Liver (tissue), 9 donors: Measurements from ENCODE around the gene GUCA2A. TPM values are rescaled to one million over a fixed set of nuclear protein-coding genes. Genes with fewer than 3 reads are reported as not detected.

Source experiments
- DNase-seq: peaks from one replicate; pipeline ENCODE4 v3.0.0-alpha.2; 2017; ENCODE audit warnings: low spot score
- H3K27ac ChIP-seq, 2 donors: one replicate each; pipeline ENCODE4 v1.7.0; 2013; ENCODE audit warnings: inconsistent platforms in 2 of 2, low read length in 2 of 2, control low read depth in 1 of 2, low read depth in 1 of 2, mild to moderate bottlenecking in 1 of 2
- H3K27me3 ChIP-seq, 4 donors: one replicate each; pipeline versions ENCODE4 v1.6.1 to v1.7.0; 2013; ENCODE audit warnings: low read length in 3 of 4, inconsistent platforms in 1 of 4, mild to moderate bottlenecking in 1 of 4, moderate library complexity in 1 of 4; ENCODE audit not compliant: control insufficient read depth in 4 of 4, insufficient read depth in 4 of 4
- H3K36me3 ChIP-seq, 4 donors: one replicate each; pipeline versions ENCODE4 v1.6.1 to v1.7.0; 2013; ENCODE audit warnings: low read length in 3 of 4, mild to moderate bottlenecking in 3 of 4, low read depth in 1 of 4, moderate library complexity in 1 of 4; ENCODE audit not compliant: control insufficient read depth in 4 of 4, insufficient read depth in 3 of 4
- H3K4me1 ChIP-seq, 4 donors: one replicate each; pipeline versions ENCODE4 v1.6.1 to v1.7.0; 2013; ENCODE audit warnings: low read length in 3 of 4, mild to moderate bottlenecking in 3 of 4, moderate library complexity in 1 of 4; ENCODE audit not compliant: control insufficient read depth in 4 of 4, insufficient read depth in 4 of 4
- H3K4me3 ChIP-seq, 3 donors: one replicate each; pipeline versions ENCODE4 v1.6.1 to v1.7.0; 2013; ENCODE audit warnings: low read length in 3 of 3, control low read depth in 1 of 3, low read depth in 1 of 3, mild to moderate bottlenecking in 1 of 3
- H3K9ac ChIP-seq, 2 donors: one replicate each; pipeline ENCODE4 v1.7.0; 2013; ENCODE audit warnings: low read length in 2 of 2, mild to moderate bottlenecking in 2 of 2, moderate library complexity in 2 of 2, control low read depth in 1 of 2, low read depth in 1 of 2
- H3K9me3 ChIP-seq, 4 donors: one replicate each; pipeline versions ENCODE4 v1.6.1 to v1.7.0; 2013; ENCODE audit warnings: low read length in 3 of 4; ENCODE audit not compliant: control insufficient read depth in 4 of 4
- ATF3 ChIP-seq: IDR thresholded peaks from 2 replicates; pipeline ENCODE4 v1.6.1; 2016; ENCODE audit warnings: antibody characterized with exemption
- CTCF ChIP-seq: fragments of 150-350 bp; IDR thresholded peaks from 2 replicates; pipeline ENCODE4 v1.5.1; 2017; ENCODE audit warnings: improper control_type of control experiment, low read depth, low read length; ENCODE audit not compliant: missing input control
- EGR1 ChIP-seq, 2 donors: IDR thresholded peaks; 2 replicates each; pipeline ENCODE4 v1.6.1; 2016 to 2018; ENCODE audit warnings: antibody characterized with exemption in 2 of 2, low read depth in 2 of 2
- FOXA1 ChIP-seq: IDR thresholded peaks from 2 replicates; pipeline ENCODE4 v1.6.1; 2016; ENCODE audit warnings: antibody characterized with exemption
- FOXA2 ChIP-seq: IDR thresholded peaks from 2 replicates; pipeline ENCODE4 v1.6.1; 2016; ENCODE audit warnings: antibody characterized with exemption
- GABPA ChIP-seq, 2 donors: IDR thresholded peaks in 1 of 2; conservative IDR thresholded peaks in 1 of 2; 2 replicates each; pipeline ENCODE4 v1.6.1; 2016; ENCODE audit warnings: antibody characterized with exemption in 2 of 2, mild to moderate bottlenecking in 1 of 2, moderate library complexity in 1 of 2
- HNF4A ChIP-seq, 2 donors: conservative IDR thresholded peaks; 2 replicates each; pipeline ENCODE4 v1.6.1; 2016; ENCODE audit warnings: antibody characterized with exemption in 2 of 2, mild to moderate bottlenecking in 2 of 2
- HNF4G ChIP-seq: IDR thresholded peaks from 2 replicates; pipeline ENCODE4 v1.6.1; 2016; ENCODE audit warnings: antibody characterized with exemption
- JUND ChIP-seq, 2 donors: IDR thresholded peaks; 2 replicates each; pipeline ENCODE4 v1.6.1; 2016; ENCODE audit warnings: antibody characterized with exemption in 2 of 2
- MAX ChIP-seq: IDR thresholded peaks from 2 replicates; pipeline ENCODE4 v1.6.1; 2016; ENCODE audit warnings: antibody characterized with exemption
- NR2F2 ChIP-seq: IDR thresholded peaks from 2 replicates; pipeline ENCODE4 v1.6.1; 2016; ENCODE audit warnings: antibody characterized with exemption
- RAD21 ChIP-seq, 2 donors: IDR thresholded peaks; 2 replicates each; pipeline ENCODE4 v1.6.1; 2016; ENCODE audit warnings: antibody characterized with exemption in 2 of 2, mild to moderate bottlenecking in 2 of 2
- REST ChIP-seq: IDR thresholded peaks from 2 replicates; pipeline ENCODE4 v1.6.1; 2016; ENCODE audit warnings: antibody characterized with exemption, mild to moderate bottlenecking
- RXRA ChIP-seq, 2 donors: IDR thresholded peaks; 2 replicates each; pipeline ENCODE4 v1.6.1; 2017 to 2018; ENCODE audit warnings: antibody characterized with exemption in 2 of 2, mild to moderate bottlenecking in 1 of 2
- SP1 ChIP-seq: IDR thresholded peaks from 2 replicates; pipeline ENCODE4 v1.6.1; 2018; ENCODE audit warnings: antibody characterized with exemption, mild to moderate bottlenecking
- TAF1 ChIP-seq: conservative IDR thresholded peaks from 2 replicates; pipeline ENCODE4 v1.6.1; 2016; ENCODE audit warnings: antibody characterized with exemption, mild to moderate bottlenecking
- YY1 ChIP-seq: IDR thresholded peaks from 2 replicates; pipeline ENCODE4 v1.6.1; 2016; ENCODE audit warnings: antibody characterized with exemption, mild to moderate bottlenecking
- ZBTB33 ChIP-seq: IDR thresholded peaks from 2 replicates; pipeline ENCODE4 v1.6.1; 2016; ENCODE audit warnings: antibody characterized with exemption
- WGBS: extraction: QIAGEN DNeasy Blood & Tissue Kit; methylation state at CpG from one replicate; pipeline ENCODE4 v1.1.7; 2013; 5-methylcytosine and 5-hydroxymethylcytosine counted together
- polyA plus RNA-seq, 2 donors: library from polyadenylated mRNA; stranded (reverse) in 1 of 2; unstranded in 1 of 2; fragments of 200-250 nt in 1 of 2; fragments of >200 nt in 1 of 2; fragmentation: Nextera tagmentation in 1 of 2; extraction: Ambion mirVana in 1 of 2; gene quantifications; one replicate each; pipeline versions ENCODE4 v1.2.1 to v1.2.3, GENCODE V29; 2013 to 2015
- total RNA-seq, 2 donors: library from RNA; depleted of rRNA; stranded (reverse); fragments of >200 nt; gene quantifications; one replicate each; pipeline ENCODE4 v1.2.3, GENCODE V29; 2014
- donor health status: healthy.
- donor health status: healthy.
- donor health status: healthy.
- donor health status: healthy.
- donor health status: healthy.

Gene GUCA2A
- total and polyA plus RNA-seq, 4 donors: not detected

GRCh38 chr1:42189931-42190853 is 25.6 kb upstream of the GUCA2A start (continued):
- TF ChIP-seq CTCF (no peak), ATF3 (no peak), RXRA (IDR thresholded peaks at IDR 0.05) (peak; percentile 64 to 71), YY1 (peak; percentile 42), SP1 (peak; percentile 59), RAD21 (IDR thresholded peaks at IDR 0.05) (peak in 1 of 2 donors; percentile 48), HNF4A (conservative IDR thresholded peaks at IDR 0.05) (peak; percentile 47 to 53), FOXA1 (no peak)

GRCh38 chr1:42186152-42186551 is 21.6 kb upstream of the GUCA2A start:
- TF ChIP-seq MAX: no peak
- TF ChIP-seq HNF4A (conservative IDR thresholded peaks at IDR 0.05): no peak
- no peak for TF ChIP-seq FOXA1
- TF ChIP-seq JUND (IDR thresholded peaks at IDR 0.05): no peak
- TF ChIP-seq ATF3: no peak
- no peak for TF ChIP-seq CTCF
- TF ChIP-seq SP1: no peak
- TF ChIP-seq FOXA2: no peak
- TF ChIP-seq GABPA (IDR thresholded peaks at IDR 0.05 in 1 of 2, conservative IDR thresholded peaks at IDR 0.05 in 1 of 2): no peak
- no peak for TF ChIP-seq REST
- TF ChIP-seq RAD21 (IDR thresholded peaks at IDR 0.05): no peak
- no peak for TF ChIP-seq YY1
- no peak for TF ChIP-seq ZBTB33
- TF ChIP-seq EGR1 (IDR thresholded peaks at IDR 0.05; ENCODE audit: low read depth in 2 of 2): no peak
- no peak for TF ChIP-seq HNF4G
- no peak for TF ChIP-seq RXRA (IDR thresholded peaks at IDR 0.05)
- TF ChIP-seq NR2F2: no peak
- no peak for TF ChIP-seq TAF1
- Histone ChIP-seq H3K27ac (no peak overlapping the region), H3K9me3 (no peaks in the 10 kb centered on the region), H3K4me1 (peaks cover 0 to 17% (median 15%) of the 10 kb centered on the region in 4 donors), H3K36me3 (peaks cover 6 to 17% (median 13%) of the 10 kb centered on the region in 4 donors), H3K9ac (no peak overlapping the region), H3K4me3 (no peak overlapping the region), H3K27me3 (no peaks in the 10 kb centered on the region)
- DNase-seq: no peak
- WGBS: 97% methylated on average over 3 of the region's 3 CpGs
